Hepatocyte (in vitro differentiated cells): ENCODE measurements around the gene NPIPA8.
"Not testable (repeated sequence)": the region's sequence is repeated elsewhere in the genome, so short reads cannot be mapped to it uniquely, and the experiment has no call there.

Source experiments
- EZH2 ChIP-seq: fragments of 200-600 bp; sonication (generic); IDR thresholded peaks from 2 replicates; pipeline ENCODE4 v1.6.1; 2016; ENCODE audit warnings: antibody characterized with exemption, mild to moderate bottlenecking, borderline replicate concordance
- TF ChIP-seq, protein P1 (sequence below): fragments of 200-600 bp; sonication (generic); IDR thresholded peaks from 2 replicates; pipeline ENCODE4 v1.5.1; 2016; ENCODE audit warnings: antibody characterized with exemption, mild to moderate bottlenecking; ENCODE audit not compliant: poor library complexity

DNA sequence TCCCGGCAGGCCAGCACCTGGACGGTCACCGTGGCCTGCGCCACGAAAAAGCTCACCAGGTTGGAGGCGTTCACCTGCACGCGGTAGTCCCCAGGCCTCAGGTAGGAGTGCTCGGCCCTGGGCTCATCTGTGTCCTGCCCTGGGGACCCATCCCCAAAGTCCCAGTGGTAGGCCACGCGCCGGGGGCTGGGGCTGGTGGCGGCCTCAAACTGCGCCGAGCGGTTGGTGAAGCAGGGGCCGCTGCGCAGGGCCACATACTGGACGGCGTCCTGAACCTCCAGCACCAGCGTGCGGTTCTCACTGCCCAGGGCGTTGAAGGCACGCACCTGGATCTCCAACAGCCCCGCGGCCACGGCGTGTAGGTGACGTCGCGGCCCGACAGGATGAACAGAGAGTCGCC, 48.7 kb upstream of the NPIPA8 start:
- TF ChIP-seq, protein P1, sequence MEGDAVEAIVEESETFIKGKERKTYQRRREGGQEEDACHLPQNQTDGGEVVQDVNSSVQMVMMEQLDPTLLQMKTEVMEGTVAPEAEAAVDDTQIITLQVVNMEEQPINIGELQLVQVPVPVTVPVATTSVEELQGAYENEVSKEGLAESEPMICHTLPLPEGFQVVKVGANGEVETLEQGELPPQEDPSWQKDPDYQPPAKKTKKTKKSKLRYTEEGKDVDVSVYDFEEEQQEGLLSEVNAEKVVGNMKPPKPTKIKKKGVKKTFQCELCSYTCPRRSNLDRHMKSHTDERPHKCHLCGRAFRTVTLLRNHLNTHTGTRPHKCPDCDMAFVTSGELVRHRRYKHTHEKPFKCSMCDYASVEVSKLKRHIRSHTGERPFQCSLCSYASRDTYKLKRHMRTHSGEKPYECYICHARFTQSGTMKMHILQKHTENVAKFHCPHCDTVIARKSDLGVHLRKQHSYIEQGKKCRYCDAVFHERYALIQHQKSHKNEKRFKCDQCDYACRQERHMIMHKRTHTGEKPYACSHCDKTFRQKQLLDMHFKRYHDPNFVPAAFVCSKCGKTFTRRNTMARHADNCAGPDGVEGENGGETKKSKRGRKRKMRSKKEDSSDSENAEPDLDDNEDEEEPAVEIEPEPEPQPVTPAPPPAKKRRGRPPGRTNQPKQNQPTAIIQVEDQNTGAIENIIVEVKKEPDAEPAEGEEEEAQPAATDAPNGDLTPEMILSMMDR: not testable (repeated sequence)
- TF ChIP-seq EZH2: not testable (repeated sequence)
